H1 (cell line): ENCODE results near the gene ZNF333. TPM values are rescaled to one million over a fixed set of nuclear protein-coding genes. Genes with fewer than 3 reads are reported as not detected.

ENCODE experiments used
- CBX5 ChIP-seq: fragments of 300-800, 300-1000 bp; sonication (generic); IDR thresholded peaks from 2 replicates; pipeline ENCODE4 v1.7.1; 2016; ENCODE audit warnings: antibody characterized with exemption, low read length, low read depth
- GABPA ChIP-seq: IDR thresholded peaks from 2 replicates; pipeline ENCODE4 v1.6.1; 2011; ENCODE audit warnings: mild to moderate bottlenecking, low read length, moderate library complexity, borderline replicate concordance; ENCODE audit not compliant: insufficient read depth
- KDM5A ChIP-seq: fragments of 200-600 bp; IDR thresholded peaks from 2 replicates; pipeline ENCODE4 v1.7.1; 2012; ENCODE audit warnings: mild to moderate bottlenecking, low read length, inconsistent platforms, mixed read lengths
- MAFK ChIP-seq: IDR thresholded peaks from 2 replicates; pipeline ENCODE4 v1.6.1; 2012; ENCODE audit warnings: low read depth, mild to moderate bottlenecking, improper control_type of control experiment, low read length
- RAD21 ChIP-seq, 2 experiments: IDR thresholded peaks in 1 of 2; conservative IDR thresholded peaks in 1 of 2; 2 replicates each; pipeline ENCODE4 v1.6.1; 2011; ENCODE audit warnings: low read depth in 2 of 2, low read length in 2 of 2, improper control_type of control experiment in 1 of 2, inconsistent platforms in 1 of 2, mild to moderate bottlenecking in 1 of 2, moderate library complexity in 1 of 2
- RBBP5 ChIP-seq: IDR thresholded peaks from 2 replicates; pipeline ENCODE4 v1.7.1; 2012; ENCODE audit warnings: low read depth, mild to moderate bottlenecking, inconsistent platforms, low read length, moderate library complexity, borderline replicate concordance
- RXRA ChIP-seq: IDR thresholded peaks from 2 replicates; pipeline ENCODE4 v1.6.1; 2011; ENCODE audit warnings: low read depth, mild to moderate bottlenecking, low read length, moderate library complexity; ENCODE audit not compliant: insufficient read depth
- SIRT6 ChIP-seq: IDR thresholded peaks from one replicate; pipeline ENCODE4 v1.7.1; 2012; ENCODE audit warnings: low read length, inconsistent platforms
- SUZ12 ChIP-seq: fragments of 200-600 bp; sonication (generic); IDR thresholded peaks from 2 replicates; pipeline ENCODE4 v1.6.1; 2012; ENCODE audit warnings: mild to moderate bottlenecking, inconsistent platforms, low read length, moderate library complexity, mixed read lengths
- polyA plus RNA-seq, 7 experiments: library from polyadenylated mRNA; depleted of rRNA in 3 of 7; stranded (reverse) in 5 of 7; unstranded in 2 of 7; fragments of >200 nt in 5 of 7; fragments of 200-250 nt in 2 of 7; gene quantifications; 1 replicate in 5 of 7; 2 replicates in 1 of 7; 4 replicates in 1 of 7; pipeline versions ENCODE4 v1.2.1 to v1.2.3, GENCODE V29; 2011 to 2013; ENCODE audit warnings: missing spikeins in 2 of 7, mixed read lengths in 2 of 7
- total RNA-seq: library from RNA; stranded (reverse); fragmentation: NEBNext Ultra II Directional; extraction: Animal tissue kit (Norgen Biotek cat#: 25700); gene quantifications from 2 replicates; pipeline ENCODE4 v1.2.1, GENCODE V29; 2021

Gene ZNF333
- total and polyA plus RNA-seq, 2 of the 8 experiments (the other 6 are each of a cell fraction or from before 2014, with no cell fraction given), result 7.3 to 8.4 TPM

DNA sequence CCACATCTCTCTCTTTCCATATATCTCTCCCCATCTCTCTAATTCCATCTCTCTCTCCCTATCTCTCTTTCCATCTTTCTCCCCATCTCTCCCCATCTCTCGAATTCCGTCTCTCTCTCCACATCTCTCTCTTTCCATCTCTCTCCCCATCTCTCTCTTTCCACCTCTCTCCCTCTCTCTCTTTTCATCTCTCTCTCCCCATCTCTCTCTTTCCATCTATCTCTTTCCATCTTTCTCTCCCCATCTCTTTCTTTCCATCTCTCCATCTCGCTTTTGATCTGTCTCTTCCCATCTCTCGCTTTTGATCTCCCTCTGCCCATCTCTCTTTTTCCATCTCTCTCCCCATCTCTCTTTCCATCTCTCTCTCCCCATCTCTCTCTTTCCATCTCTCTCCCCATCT is 40.8 kb upstream of the ZNF333 start (continued):
- no peak for TF ChIP-seq RAD21 (IDR thresholded peaks at IDR 0.05 in 1 of 2, conservative IDR thresholded peaks at IDR 0.05 in 1 of 2; ENCODE audit: low read depth in 2 of 2, low read length in 2 of 2)
- TF ChIP-seq RBBP5, result no peak
- no peak for TF ChIP-seq MAFK
- no peak for TF ChIP-seq CBX5
- no peak for TF ChIP-seq KDM5A
- TF ChIP-seq GABPA, result no peak
- no peak for TF ChIP-seq RXRA
- no peak for TF ChIP-seq SIRT6
- TF ChIP-seq SUZ12, result no peak
